ENCODE data around the gene AQP1. TPM values are rescaled to one million over a fixed set of nuclear protein-coding genes. Genes with fewer than 3 reads are reported as not detected.

AQP1 gene
- total and polyA plus RNA-seq, 2 of the 8 experiments (the other 6 are each of a cell fraction or from before 2014, with no cell fraction given), result 0.18 to 0.19 TPM

DNA sequence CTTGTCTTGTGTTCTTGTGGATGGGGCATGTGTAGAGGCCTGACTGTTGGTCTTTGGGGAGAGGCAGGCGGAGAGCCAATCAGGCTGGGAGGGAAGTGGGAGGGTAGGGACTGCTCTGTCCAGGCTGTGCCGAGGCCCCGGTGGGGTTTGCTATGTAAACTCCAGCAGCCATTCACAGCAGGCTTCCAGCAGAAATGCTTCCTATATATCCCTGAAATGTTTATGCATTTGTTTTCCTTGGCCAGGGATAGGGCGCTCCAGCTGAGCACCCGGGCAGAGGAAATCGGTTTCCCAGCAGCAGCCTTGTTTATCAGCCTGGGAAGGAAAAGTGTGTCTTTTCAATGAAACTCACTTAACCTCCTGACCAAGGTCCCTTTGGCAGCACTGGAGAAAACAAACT lies 18.3 kb upstream of the AQP1 start (continued):
- TF ChIP-seq TCF12 (IDR thresholded peaks at IDR 0.05; ENCODE audit: low read depth, low read length) (no peak), RXRA (IDR thresholded peaks at IDR 0.05; ENCODE audit: insufficient read depth, low read depth, low read length) (no peak)
